Measurements from ENCODE around the gene FDX2.

FDX2 gene

DNA sequence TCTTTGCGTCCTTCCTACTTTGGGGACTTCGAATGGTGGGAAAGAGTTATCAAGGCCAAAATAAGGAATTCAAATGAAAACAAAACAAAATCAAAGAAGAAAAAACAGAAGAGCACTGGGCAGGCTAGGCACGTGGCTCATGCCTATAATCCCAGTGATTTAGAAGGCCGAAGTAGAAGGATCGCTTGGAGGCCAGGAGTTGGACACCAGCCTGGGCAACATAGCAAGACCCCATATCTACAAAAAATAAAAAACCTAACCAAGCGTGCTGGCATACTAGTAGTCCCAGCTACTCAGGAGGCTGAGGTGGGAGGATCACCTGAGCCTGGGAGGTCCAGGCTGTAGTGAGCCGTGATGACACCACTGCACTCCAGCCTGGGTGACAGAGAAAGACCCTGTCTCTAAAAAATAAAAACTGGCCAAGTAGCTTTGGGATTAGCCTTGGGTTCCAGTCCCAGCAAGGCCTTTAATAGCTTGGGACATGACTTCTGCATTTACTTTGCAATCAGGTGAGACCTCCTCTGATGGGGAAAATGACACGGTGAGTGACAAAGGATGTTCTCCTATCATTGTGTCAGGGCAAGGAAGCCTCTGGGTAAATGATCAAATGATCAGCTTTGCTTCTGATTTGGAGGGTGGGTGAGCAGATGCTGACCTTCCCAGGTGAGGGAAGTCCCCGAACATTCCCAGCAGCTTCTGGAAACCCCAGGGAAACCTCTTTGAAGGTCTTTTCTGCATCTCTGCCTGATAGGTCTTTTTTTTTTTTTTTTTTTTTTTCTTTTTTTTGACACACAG, 37.8 kb downstream of the FDX2 start:
- no peak for DNase-seq (ENCODE audit: insufficient read length, low spot score)
- no peak for FAIRE-seq
- TF ChIP-seq, protein P1, sequence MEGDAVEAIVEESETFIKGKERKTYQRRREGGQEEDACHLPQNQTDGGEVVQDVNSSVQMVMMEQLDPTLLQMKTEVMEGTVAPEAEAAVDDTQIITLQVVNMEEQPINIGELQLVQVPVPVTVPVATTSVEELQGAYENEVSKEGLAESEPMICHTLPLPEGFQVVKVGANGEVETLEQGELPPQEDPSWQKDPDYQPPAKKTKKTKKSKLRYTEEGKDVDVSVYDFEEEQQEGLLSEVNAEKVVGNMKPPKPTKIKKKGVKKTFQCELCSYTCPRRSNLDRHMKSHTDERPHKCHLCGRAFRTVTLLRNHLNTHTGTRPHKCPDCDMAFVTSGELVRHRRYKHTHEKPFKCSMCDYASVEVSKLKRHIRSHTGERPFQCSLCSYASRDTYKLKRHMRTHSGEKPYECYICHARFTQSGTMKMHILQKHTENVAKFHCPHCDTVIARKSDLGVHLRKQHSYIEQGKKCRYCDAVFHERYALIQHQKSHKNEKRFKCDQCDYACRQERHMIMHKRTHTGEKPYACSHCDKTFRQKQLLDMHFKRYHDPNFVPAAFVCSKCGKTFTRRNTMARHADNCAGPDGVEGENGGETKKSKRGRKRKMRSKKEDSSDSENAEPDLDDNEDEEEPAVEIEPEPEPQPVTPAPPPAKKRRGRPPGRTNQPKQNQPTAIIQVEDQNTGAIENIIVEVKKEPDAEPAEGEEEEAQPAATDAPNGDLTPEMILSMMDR (IDR thresholded peaks at IDR 0.05; ENCODE audit: insufficient read depth, missing control alignments), result no peak

DNA sequence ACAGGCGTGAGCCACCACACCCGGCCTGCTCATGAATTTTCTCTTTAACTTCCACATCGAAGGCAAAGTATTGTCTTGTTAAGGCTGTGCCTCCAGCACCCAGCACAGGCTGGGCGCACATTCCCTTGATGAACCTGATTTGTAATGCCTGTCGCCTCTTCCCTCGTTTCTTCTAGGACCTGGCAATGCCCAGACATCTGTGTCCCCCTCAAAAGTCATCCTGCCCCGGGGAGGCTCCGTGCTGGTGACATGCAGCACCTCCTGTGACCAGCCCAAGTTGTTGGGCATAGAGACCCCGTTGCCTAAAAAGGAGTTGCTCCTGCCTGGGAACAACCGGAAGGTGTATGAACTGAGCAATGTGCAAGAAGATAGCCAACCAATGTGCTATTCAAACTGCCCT, 41.2 kb downstream of the FDX2 start:
- DNase-seq (ENCODE audit: insufficient read length, low spot score) (no peak), FAIRE-seq (no peak)
- TF ChIP-seq, protein P1 (IDR thresholded peaks at IDR 0.05; ENCODE audit: insufficient read depth, missing control alignments), result no peak

DNA sequence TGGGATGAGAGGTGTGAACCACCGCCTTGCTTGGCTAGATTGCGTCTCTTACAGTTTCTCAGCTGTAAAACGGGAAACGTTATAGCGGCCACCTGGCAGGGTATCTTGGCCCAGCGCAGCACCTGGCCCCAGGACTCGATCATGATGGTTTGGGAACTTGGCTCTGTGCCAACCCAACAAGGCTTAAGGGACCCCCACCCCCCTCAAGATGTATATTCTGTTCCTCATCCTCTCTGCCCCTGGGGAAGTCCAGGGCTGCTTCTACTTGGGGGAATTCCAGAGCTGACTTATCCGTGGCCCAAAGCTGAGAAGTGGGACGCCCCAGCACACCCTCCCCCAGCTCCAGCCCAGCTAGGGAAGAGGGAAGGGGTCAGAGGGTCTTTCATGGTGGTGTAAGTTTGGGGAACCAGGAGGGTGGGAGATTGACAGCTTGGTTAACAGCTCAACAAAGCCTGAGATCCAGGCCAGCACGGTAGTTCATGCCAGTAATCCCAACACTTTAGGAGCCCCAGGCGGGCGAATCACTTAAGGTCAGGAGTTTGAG, 44.2 kb downstream of the FDX2 start:
- DNase-seq (ENCODE audit: insufficient read length, low spot score), result no peak
- FAIRE-seq, result no peak
- TF ChIP-seq, protein P1 (IDR thresholded peaks at IDR 0.05; ENCODE audit: insufficient read depth, missing control alignments), result no peak

DNA sequence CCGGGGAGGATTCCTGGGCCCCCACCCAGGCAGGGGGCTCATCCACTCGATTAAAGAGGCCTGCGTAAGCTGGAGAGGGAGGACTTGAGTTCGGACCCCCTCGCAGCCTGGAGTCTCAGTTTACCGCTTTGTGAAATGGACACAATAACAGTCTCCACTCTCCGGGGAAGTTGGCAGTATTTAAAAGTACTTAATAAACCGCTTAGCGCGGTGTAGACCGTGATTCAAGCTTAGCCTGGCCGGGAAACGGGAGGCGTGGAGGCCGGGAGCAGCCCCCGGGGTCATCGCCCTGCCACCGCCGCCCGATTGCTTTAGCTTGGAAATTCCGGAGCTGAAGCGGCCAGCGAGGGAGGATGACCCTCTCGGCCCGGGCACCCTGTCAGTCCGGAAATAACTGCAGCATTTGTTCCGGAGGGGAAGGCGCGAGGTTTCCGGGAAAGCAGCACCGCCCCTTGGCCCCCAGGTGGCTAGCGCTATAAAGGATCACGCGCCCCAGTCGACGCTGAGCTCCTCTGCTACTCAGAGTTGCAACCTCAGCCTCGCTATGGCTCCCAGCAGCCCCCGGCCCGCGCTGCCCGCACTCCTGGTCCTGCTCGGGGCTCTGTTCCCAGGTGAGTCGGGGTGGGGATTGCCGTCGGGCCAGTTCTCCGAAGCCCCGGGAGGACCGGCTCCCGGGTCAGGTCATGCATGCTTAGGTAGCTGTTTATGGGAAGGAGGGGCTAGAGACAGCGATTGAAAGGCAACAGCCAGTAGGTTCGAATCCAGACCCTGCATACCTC, 45.0 kb downstream of the FDX2 start, which contains the start of gene ICAM1:
TSS of gene ICAM1 (plus strand) at position 505 of the 779 bp plus-strand sequence. CDS start at position 545, 40 bp downstream.
- TF ChIP-seq, protein P1 (IDR thresholded peaks at IDR 0.05; ENCODE audit: insufficient read depth, missing control alignments), result no peak
- DNase-seq (ENCODE audit: insufficient read length, low spot score) (no peak), FAIRE-seq (no peak)

DNA sequence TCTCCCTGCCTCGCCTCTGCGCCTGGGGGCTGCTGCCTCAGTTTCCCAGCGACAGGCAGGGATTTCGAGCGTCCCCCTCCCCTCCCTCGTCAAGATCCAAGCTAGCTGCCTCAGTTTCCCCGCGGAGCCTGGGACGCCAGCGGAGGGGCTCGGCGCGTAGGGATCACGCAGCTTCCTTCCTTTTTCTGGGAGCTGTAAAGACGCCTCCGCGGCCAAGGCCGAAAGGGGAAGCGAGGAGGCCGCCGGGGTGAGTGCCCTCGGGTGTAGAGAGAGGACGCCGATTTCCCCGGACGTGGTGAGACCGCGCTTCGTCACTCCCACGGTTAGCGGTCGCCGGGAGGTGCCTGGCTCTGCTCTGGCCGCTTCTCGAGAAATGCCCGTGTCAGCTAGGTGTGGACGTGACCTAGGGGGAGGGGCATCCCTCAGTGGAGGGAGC, 45.6 kb downstream of the FDX2 start:
- FAIRE-seq (no peak), DNase-seq (ENCODE audit: insufficient read length, low spot score) (no peak)
- TF ChIP-seq, protein P1 (IDR thresholded peaks at IDR 0.05; ENCODE audit: insufficient read depth, missing control alignments), result no peak

DNA sequence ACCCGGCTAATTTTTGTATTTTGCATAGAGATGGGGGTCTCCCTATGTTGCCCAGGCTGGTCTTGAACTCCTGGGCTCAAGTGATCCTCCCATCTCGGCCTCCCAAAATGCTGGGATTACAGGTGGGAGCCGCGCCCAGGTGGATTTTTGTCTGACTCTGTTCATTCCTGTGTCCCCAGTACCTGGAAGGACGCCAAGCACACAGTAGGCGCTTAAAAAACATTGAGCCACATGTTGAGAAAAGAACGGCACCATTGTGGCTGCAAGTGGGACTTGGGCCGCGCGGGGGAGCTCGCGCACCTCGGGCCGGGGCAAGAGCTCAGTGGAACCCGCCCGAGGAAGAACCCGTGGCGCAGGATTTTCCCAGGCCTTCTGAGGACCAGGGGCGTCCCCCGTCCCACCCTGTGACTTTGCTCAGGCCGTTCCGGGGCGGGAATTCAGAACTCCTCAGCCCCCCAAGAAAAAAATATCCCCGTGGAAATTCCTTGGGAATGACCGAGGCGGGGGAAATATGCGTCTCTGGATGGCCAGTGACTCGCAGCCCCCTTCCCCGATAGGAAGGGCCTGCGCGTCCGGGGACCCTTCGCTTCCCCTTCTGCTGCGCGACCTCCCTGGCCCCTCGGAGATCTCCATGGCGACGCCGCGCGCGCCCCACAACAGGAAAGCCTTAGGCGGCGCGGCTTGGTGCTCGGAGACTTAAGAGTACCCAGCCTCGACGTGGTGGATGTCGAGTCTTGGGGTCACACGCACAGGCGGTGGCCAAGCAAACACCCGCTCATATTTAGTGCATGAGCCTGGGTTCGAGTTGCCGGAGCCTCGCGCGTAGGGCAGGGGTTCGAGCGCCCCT, 46.3 kb downstream of the FDX2 start:
- DNase-seq (ENCODE audit: insufficient read length, low spot score) (peak; percentile 76), FAIRE-seq (no peak)
- TF ChIP-seq, protein P1 (IDR thresholded peaks at IDR 0.05; ENCODE audit: insufficient read depth, missing control alignments), result peak; percentile 84

Data from D721Med (cell line).